Peyer's patch (tissue), 4 donors: Measurements from ENCODE around the gene CELF2.

Experiments used
- POLR2A ChIP-seq, 2 donors: fragments of 450-650 bp; IDR thresholded peaks; one replicate each; pipeline ENCODE4 v1.5.1; 2017; ENCODE audit warnings: antibody characterized with exemption in 2 of 2, mild to moderate bottlenecking in 2 of 2, moderate library complexity in 2 of 2
- TF ChIP-seq, protein P1 (sequence below), 6 experiments: fragments of 450-650 bp in 4 of 6; fragments of 200-600 bp in 2 of 6; sonication (generic) in 1 of 6; IDR thresholded peaks; one replicate each; pipeline ENCODE4 v1.5.1; 2017 to 2019; ENCODE audit warnings: antibody characterized with exemption in 6 of 6, mild to moderate bottlenecking in 3 of 6, moderate library complexity in 1 of 6

DNA sequence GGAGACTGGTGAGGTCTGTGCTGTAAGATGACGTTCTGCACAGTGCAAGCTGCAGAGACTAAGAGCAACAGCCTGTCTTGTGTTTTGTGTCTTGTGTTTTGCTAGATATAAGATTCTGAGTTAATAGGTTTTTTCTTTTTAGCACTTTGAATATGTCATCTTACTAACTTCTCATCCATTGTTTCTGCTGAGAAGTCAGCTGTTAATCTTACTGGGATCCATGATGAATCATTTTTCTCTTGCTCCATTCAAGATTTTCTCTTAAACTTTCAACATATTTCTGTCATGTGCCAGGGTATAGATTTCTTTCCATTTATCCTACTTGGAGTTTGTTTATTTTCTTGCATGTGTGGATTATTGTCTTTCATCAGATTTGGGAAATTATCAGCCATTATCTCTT, 290.3 kb downstream of the CELF2 start:
- TF ChIP-seq, protein P1, sequence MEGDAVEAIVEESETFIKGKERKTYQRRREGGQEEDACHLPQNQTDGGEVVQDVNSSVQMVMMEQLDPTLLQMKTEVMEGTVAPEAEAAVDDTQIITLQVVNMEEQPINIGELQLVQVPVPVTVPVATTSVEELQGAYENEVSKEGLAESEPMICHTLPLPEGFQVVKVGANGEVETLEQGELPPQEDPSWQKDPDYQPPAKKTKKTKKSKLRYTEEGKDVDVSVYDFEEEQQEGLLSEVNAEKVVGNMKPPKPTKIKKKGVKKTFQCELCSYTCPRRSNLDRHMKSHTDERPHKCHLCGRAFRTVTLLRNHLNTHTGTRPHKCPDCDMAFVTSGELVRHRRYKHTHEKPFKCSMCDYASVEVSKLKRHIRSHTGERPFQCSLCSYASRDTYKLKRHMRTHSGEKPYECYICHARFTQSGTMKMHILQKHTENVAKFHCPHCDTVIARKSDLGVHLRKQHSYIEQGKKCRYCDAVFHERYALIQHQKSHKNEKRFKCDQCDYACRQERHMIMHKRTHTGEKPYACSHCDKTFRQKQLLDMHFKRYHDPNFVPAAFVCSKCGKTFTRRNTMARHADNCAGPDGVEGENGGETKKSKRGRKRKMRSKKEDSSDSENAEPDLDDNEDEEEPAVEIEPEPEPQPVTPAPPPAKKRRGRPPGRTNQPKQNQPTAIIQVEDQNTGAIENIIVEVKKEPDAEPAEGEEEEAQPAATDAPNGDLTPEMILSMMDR (IDR thresholded peaks at IDR 0.05) = no peak
- no peak for TF ChIP-seq POLR2A (IDR thresholded peaks at IDR 0.05)
